ENCODE data around the gene RMND1.
A peak's percentile ranks its signal among the peaks of the same experiment; 100 is the strongest.

Gene RMND1

GRCh38 chr6:151451950-151452749 is at the start of gene RMND1:
Gene RMND1 (minus strand): TSS chr6:151452126. CDS start chr6:151445811, 6,315 bp downstream.
- H3K36me3 Mint-ChIP-seq (ENCODE audit: low read depth), result peaks cover 28% of the 10 kb centered on the region
- peaks cover 2% of the 10 kb centered on the region for H3K9me3 Mint-ChIP-seq
- peak within 1 kb of the TSS; percentile 92 to 97 (median 93) for H3K4me3 Mint-ChIP-seq
- peak within 1 kb of the TSS; percentile 80 to 96 (median 91) for H3K27ac Mint-ChIP-seq
- H3K4me1 Mint-ChIP-seq, result peaks cover 28% of the 10 kb centered on the region
- TF ChIP-seq CTCF (IDR thresholded peaks at IDR 0.05; ENCODE audit: unreplicated experiment in 3 of 3), result no peak
- H3K27me3 Mint-ChIP-seq (ENCODE audit: low read depth), result no peaks in the 10 kb centered on the region

GRCh38 chr6:151499551-151499950 is 47.6 kb upstream of the RMND1 start:
- no peak for TF ChIP-seq CTCF (IDR thresholded peaks at IDR 0.05; ENCODE audit: unreplicated experiment in 3 of 3)
- H3K27me3 Mint-ChIP-seq (ENCODE audit: low read depth), result peaks cover 36% of the 10 kb centered on the region
- H3K9me3 Mint-ChIP-seq, result no peaks in the 10 kb centered on the region
- H3K4me3 Mint-ChIP-seq, result no peak overlapping the region
- no peaks in the 10 kb centered on the region for H3K36me3 Mint-ChIP-seq (ENCODE audit: low read depth)
- H3K4me1 Mint-ChIP-seq, result no peaks in the 10 kb centered on the region
- no peak overlapping the region for H3K27ac Mint-ChIP-seq

GRCh38 chr6:151498327-151498726 is 46.4 kb upstream of the RMND1 start:
- Mint-ChIP-seq H3K4me1 (peaks cover 1% of the 10 kb centered on the region), H3K36me3 (ENCODE audit: low read depth) (no peaks in the 10 kb centered on the region), H3K27ac (no peak overlapping the region), H3K9me3 (no peaks in the 10 kb centered on the region), H3K4me3 (no peak overlapping the region), H3K27me3 (ENCODE audit: low read depth) (peaks cover 40% of the 10 kb centered on the region)
- TF ChIP-seq CTCF (IDR thresholded peaks at IDR 0.05; ENCODE audit: unreplicated experiment in 3 of 3), result no peak

GRCh38 chr6:151497905-151498304 is 46.0 kb upstream of the RMND1 start:
- H3K4me1 Mint-ChIP-seq, result peaks cover 5% of the 10 kb centered on the region
- no peak overlapping the region for H3K4me3 Mint-ChIP-seq
- no peak overlapping the region for H3K27ac Mint-ChIP-seq
- H3K9me3 Mint-ChIP-seq, result no peaks in the 10 kb centered on the region
- TF ChIP-seq CTCF (IDR thresholded peaks at IDR 0.05; ENCODE audit: unreplicated experiment in 3 of 3), result no peak
- peaks cover 44% of the 10 kb centered on the region for H3K27me3 Mint-ChIP-seq (ENCODE audit: low read depth)
- no peaks in the 10 kb centered on the region for H3K36me3 Mint-ChIP-seq (ENCODE audit: low read depth)

- Mint-ChIP-seq H3K27ac (no peak overlapping the region), H3K4me1 (peaks cover 5% of the 10 kb centered on the region), H3K27me3 (ENCODE audit: low read depth) (peaks cover 46% of the 10 kb centered on the region), H3K9me3 (no peaks in the 10 kb centered on the region), H3K36me3 (ENCODE audit: low read depth) (no peaks in the 10 kb centered on the region), H3K4me3 (peak overlapping the region; percentile 57 to 87 (median 74))
- TF ChIP-seq CTCF (IDR thresholded peaks at IDR 0.05; ENCODE audit: unreplicated experiment in 3 of 3), result no peak
These were observed 43.5 kb upstream of the RMND1 start for GRCh38 chr6:151495380-151495779.

GRCh38 chr6:151494936-151495320 is 43.0 kb upstream of the RMND1 start:
- no peaks in the 10 kb centered on the region for H3K9me3 Mint-ChIP-seq
- no peaks in the 10 kb centered on the region for H3K36me3 Mint-ChIP-seq (ENCODE audit: low read depth)
- no peak overlapping the region for H3K27ac Mint-ChIP-seq
- no peak for TF ChIP-seq CTCF (IDR thresholded peaks at IDR 0.05; ENCODE audit: unreplicated experiment in 3 of 3)
- peaks cover 46% of the 10 kb centered on the region for H3K27me3 Mint-ChIP-seq (ENCODE audit: low read depth)
- peaks cover 5% of the 10 kb centered on the region for H3K4me1 Mint-ChIP-seq
- H3K4me3 Mint-ChIP-seq, result peak overlapping the region; percentile 82 to 87 (median 85)
